OCI-LY7 (cell line): ENCODE data around the gene TIGD3. TPM values are rescaled to one million over a fixed set of nuclear protein-coding genes. Genes with fewer than 3 reads are reported as not detected.

Experiments
- BruUV-seq: library from RNA; stranded (reverse); fragments of 400-500 nt; replicated peaks from 2 replicates; lab custom pipeline; 2021; lab: Mats Ljungman, UMichigan
- CTCF ChIA-PET: fragments of 300-600 bp; sonication (Branson Sonifier 250); formaldehyde crosslinking; loops from one replicate; lab custom pipeline; 2022; ENCODE audit warnings: antibody characterized with exemption; ENCODE audit not compliant: unreplicated experiment; lab: Charles Lee
- POLR2A ChIA-PET: fragments of 300-600 bp; sonication (Branson Sonifier 250); formaldehyde crosslinking; loops from one replicate; lab custom pipeline; 2022; ENCODE audit warnings: antibody characterized with exemption; lab: Charles Lee
- DNase-seq: peaks from one replicate; pipeline ENCODE4 v3.0.0-alpha.2; 2015; ENCODE audit warnings: low spot score
- H2AFZ ChIP-seq: fragments of 200-600 bp; sonication (generic), shearing (Covaris generic); 2 replicates; pipeline ENCODE4 v1.6.1; 2014; ENCODE audit warnings: mild to moderate bottlenecking, antibody characterized with exemption, low read length, moderate library complexity
- H3K27ac ChIP-seq: fragments of 200-600 bp; sonication (generic); 2 replicates; pipeline ENCODE4 v1.5.1; 2014; ENCODE audit warnings: mixed run types, low read depth, mild to moderate bottlenecking, moderate library complexity, low read length, inconsistent platforms; ENCODE audit not compliant: poor library complexity, severe bottlenecking
- H3K36me3 ChIP-seq: fragments of 200-600 bp; sonication (generic); 2 replicates; pipeline ENCODE4 v1.6.1; 2014; ENCODE audit warnings: mild to moderate bottlenecking, antibody characterized with exemption, low read length, moderate library complexity, mixed read lengths; ENCODE audit not compliant: insufficient read depth
- H3K4me1 ChIP-seq: fragments of 200-600 bp; sonication (generic); 2 replicates; pipeline ENCODE4 v1.5.1; 2014; ENCODE audit warnings: mild to moderate bottlenecking, low read length; ENCODE audit not compliant: insufficient read depth, poor library complexity, severe bottlenecking
- H3K4me2 ChIP-seq: fragments of 200-600 bp; sonication (generic); 2 replicates; pipeline ENCODE4 v1.6.1; 2014; ENCODE audit warnings: mild to moderate bottlenecking, low read length
- H3K4me3 ChIP-seq: fragments of 200-600 bp; sonication (generic); 2 replicates; pipeline ENCODE4 v1.5.1; 2014; ENCODE audit warnings: mild to moderate bottlenecking, low read depth, low read length; ENCODE audit not compliant: poor library complexity, severe bottlenecking
- H3K79me2 ChIP-seq: fragments of 200-600 bp; sonication (generic); 2 replicates; pipeline ENCODE4 v1.6.1; 2016; ENCODE audit warnings: low read depth, mild to moderate bottlenecking, low read length, moderate library complexity, mixed read lengths; ENCODE audit not compliant: insufficient read depth
- H3K9me2 ChIP-seq: fragments of 200-600 bp; sonication (generic); 2 replicates; pipeline ENCODE4 v1.6.1; 2016; ENCODE audit warnings: mild to moderate bottlenecking, low read length, mixed read lengths; ENCODE audit not compliant: insufficient read depth
- H3K9me3 ChIP-seq: fragments of 200-600 bp; sonication (generic); 2 replicates; pipeline ENCODE4 v1.6.1; 2014; ENCODE audit warnings: mild to moderate bottlenecking, mixed run types, low read length, mixed read lengths
- H4K20me1 ChIP-seq: fragments of 200-600 bp; sonication (generic); 2 replicates; pipeline ENCODE4 v1.6.1; 2014; ENCODE audit warnings: mild to moderate bottlenecking, antibody characterized with exemption, low read length, moderate library complexity, mixed read lengths; ENCODE audit not compliant: insufficient read depth
- CTCF ChIP-seq: fragments of 200-600 bp; sonication (generic); conservative IDR thresholded peaks from 2 replicates; pipeline ENCODE4 v1.5.1; 2014; ENCODE audit warnings: mild to moderate bottlenecking, antibody characterized with exemption, low read length, moderate library complexity, mixed read lengths
- EZH2phosphoT487 ChIP-seq: fragments of 200-600 bp; sonication (generic); IDR thresholded peaks from 2 replicates; pipeline ENCODE4 v1.6.1; 2018; ENCODE audit warnings: low read depth, borderline replicate concordance, mild to moderate bottlenecking, mixed run types, antibody characterized with exemption, low read length, moderate library complexity, mixed read lengths
- intact Hi-C: fragments of 100-400 bp; cut with micrococcal nuclease; formaldehyde crosslinking; loops from one replicate; pipeline ENCODE4 v1.10.0; 2022; ENCODE audit not compliant: unreplicated experiment
- total RNA-seq, 2 experiments: library from RNA; depleted of rRNA in 1 of 2; stranded (reverse); fragments of >200 nt in 1 of 2; shearing (Covaris generic) in 1 of 2; gene quantifications; 2 replicates each; pipeline ENCODE4 v1.2.3, GENCODE V29; 2014 to 2022

Gene TIGD3
- total RNA-seq, 2 experiments from 2014 or later, result 2.0 to 2.7 TPM

GRCh38 chr11:65390099-65390941, 35.8 kb downstream of the TIGD3 start:
- CTCF ChIA-PET, result no interaction called here
- H3K4me3 ChIP-seq, result no peak overlapping the region
- peak overlapping the region; percentile 7; the same call in 1 of the 2 replicates for H3K4me2 ChIP-seq

DNA sequence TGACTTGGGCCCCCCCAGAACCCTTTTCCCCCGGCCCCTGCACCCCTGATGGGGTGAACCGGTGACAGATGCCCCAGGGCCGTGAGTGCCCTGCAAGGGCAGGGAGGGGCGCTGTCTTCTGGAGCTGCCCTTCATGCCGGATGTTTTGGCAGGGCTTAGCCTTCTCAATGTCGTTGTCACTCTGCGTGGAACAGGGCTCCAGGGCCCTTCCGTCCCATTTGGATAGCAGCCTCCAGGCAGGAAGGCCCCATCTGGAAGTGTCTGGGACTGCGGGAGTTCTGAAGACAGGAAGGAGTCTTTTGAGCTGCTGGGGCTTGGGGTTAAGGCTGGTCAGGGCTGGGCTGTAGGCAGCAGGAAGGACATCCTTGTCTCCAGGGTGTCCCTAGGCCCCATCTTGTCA, 36.4 kb downstream of the TIGD3 start:
- no peaks in the 10 kb centered on the region for H4K20me1 ChIP-seq
- no peaks in the 10 kb centered on the region for H3K9me3 ChIP-seq
- H3K9me2 ChIP-seq, result no peaks in the 10 kb centered on the region
- no peak overlapping the region for H3K4me3 ChIP-seq
- H3K27ac ChIP-seq, result no peak overlapping the region
- intact Hi-C loops, result no loop called here
- no peak for DNase-seq
- H3K36me3 ChIP-seq, result peaks cover 36% of the 10 kb centered on the region; the same call in 1 of the 2 replicates
- no peak overlapping the region for H3K4me2 ChIP-seq
- TF ChIP-seq CTCF, result no peak
- TF ChIP-seq EZH2phosphoT487, result no peak
- H2AFZ ChIP-seq, result no peak overlapping the region
- peaks cover 19% of the 10 kb centered on the region for H3K4me1 ChIP-seq
- H3K79me2 ChIP-seq, result peaks cover 7% of the 10 kb centered on the region; the same call in 1 of the 2 replicates
- ChIA-PET POLR2A (interaction anchor here (0.6 kb wide), 3 partner anchors 9 to 59 kb away, joined by 3 to 4 read pairs (median 3); no protein-coding TSS in a partner anchor), CTCF (interaction anchor here (0.6 kb wide), 1 partner anchor 71 kb away, joined by 3 read pairs; no protein-coding TSS in a partner anchor)
- no TSS peak for BruUV-seq

More at GRCh38 chr11:65390099-65390941, 35.8 kb downstream of the TIGD3 start:
- no peak for TF ChIP-seq EZH2phosphoT487
- TF ChIP-seq CTCF, result no peak
- Histone ChIP-seq H3K36me3 (peaks cover 36% of the 10 kb centered on the region; the same call in 1 of the 2 replicates), H4K20me1 (no peaks in the 10 kb centered on the region), H3K9me2 (no peaks in the 10 kb centered on the region), H3K79me2 (peaks cover 7% of the 10 kb centered on the region; the same call in 1 of the 2 replicates), H3K4me1 (peaks cover 22% of the 10 kb centered on the region), H3K27ac (no peak overlapping the region), H2AFZ (no peak overlapping the region), H3K9me3 (no peaks in the 10 kb centered on the region)
- intact Hi-C loops, result no loop called here
- POLR2A ChIA-PET, result interaction anchor here (0.6 kb wide), 3 partner anchors 8 to 58 kb away, joined by 3 to 4 read pairs (median 3); no protein-coding TSS in a partner anchor
- no peak for DNase-seq
- BruUV-seq, result no TSS peak
